Fibroblast of mammary gland (primary cell): Measurements from ENCODE around the gene CALML3.
"Not testable (repeated sequence)": the region's sequence is repeated elsewhere in the genome, so short reads cannot be mapped to it uniquely, and the experiment has no call there.

Experiments used
- DNase-seq: peaks from one replicate; pipeline ENCODE4 v3.0.0-alpha.2; 2010; ENCODE audit warnings: low read depth
- H3K4me3 ChIP-seq: 2 replicates; pipeline ENCODE4 v1.5.1; 2011; ENCODE audit warnings: low read depth, mild to moderate bottlenecking, low read length, moderate library complexity; ENCODE audit not compliant: control insufficient read depth
- CTCF ChIP-seq: conservative IDR thresholded peaks from 2 replicates; pipeline ENCODE4 v1.5.1; 2011; ENCODE audit warnings: low read depth, low read length, inconsistent platforms; ENCODE audit not compliant: control insufficient read depth, insufficient read depth

The CALML3 gene

DNA sequence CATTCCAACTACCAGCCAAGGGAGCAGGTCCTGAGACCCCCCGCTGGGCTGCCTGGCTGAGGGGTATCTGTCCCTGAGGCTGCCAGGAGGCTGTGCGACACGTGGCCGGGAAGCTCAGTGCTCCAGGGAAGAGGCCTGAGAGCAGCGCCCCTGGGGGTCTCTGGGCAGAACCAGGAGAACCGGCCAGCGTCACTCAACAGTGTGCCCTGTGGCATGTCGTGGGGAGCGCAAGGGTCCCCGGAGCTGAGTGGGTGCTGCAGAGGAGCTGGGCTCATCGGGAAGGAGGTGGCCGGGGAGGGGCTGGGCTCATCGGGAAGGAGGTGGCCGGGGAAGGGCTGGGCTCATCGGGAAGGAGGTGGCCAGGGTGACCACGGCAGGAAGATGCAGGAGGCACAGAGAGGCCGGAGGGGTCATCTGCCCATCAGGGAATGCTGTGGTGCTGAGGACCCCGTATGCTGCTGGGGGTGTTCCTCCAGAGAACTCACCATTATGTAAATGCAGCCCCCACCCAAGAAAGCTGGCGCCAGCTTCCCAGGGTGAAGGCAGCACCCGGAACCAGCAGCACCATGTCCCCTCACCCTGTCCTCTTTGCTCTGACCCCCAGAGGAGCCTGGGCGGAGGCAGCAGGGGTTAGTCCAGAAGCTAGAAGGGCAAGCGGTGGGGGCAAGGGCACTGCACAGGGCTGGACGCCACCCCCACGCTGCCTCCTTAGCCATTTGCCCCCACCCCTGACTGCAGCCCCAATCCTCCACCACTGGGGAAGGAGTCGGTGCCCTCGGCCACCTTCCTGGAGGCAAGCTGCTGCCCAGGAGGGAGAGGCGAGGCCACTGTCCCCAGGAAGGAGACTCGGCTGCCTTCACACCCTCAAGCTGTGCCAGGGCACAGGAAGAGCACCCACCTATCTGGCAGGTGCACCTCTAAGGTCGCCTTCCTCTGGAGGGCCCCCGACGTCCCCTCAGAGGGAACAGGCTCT, 33.3 kb downstream of the CALML3 start:
- H3K4me3 ChIP-seq, result no peak overlapping the region
- TF ChIP-seq CTCF, result no peak

GRCh38 chr10:5559022-5559421, 34.3 kb downstream of the CALML3 start:
- H3K4me3 ChIP-seq, DNase-seq: not testable (repeated sequence)

More for the DNA sequence above, 33.3 kb downstream of the CALML3 start:
- DNase-seq, result no peak

- DNase-seq, result peak; percentile 73
- no peak for TF ChIP-seq CTCF
Measured at GRCh38 chr10:5559642-5560141, 34.9 kb downstream of the CALML3 start.

GRCh38 chr10:5560142-5560816, 35.5 kb downstream of the CALML3 start:
- no peak overlapping the region for H3K4me3 ChIP-seq
- no peak for TF ChIP-seq CTCF
- no peak for DNase-seq

More at GRCh38 chr10:5559642-5560141, 34.9 kb downstream of the CALML3 start:
- no peak overlapping the region for H3K4me3 ChIP-seq

DNA sequence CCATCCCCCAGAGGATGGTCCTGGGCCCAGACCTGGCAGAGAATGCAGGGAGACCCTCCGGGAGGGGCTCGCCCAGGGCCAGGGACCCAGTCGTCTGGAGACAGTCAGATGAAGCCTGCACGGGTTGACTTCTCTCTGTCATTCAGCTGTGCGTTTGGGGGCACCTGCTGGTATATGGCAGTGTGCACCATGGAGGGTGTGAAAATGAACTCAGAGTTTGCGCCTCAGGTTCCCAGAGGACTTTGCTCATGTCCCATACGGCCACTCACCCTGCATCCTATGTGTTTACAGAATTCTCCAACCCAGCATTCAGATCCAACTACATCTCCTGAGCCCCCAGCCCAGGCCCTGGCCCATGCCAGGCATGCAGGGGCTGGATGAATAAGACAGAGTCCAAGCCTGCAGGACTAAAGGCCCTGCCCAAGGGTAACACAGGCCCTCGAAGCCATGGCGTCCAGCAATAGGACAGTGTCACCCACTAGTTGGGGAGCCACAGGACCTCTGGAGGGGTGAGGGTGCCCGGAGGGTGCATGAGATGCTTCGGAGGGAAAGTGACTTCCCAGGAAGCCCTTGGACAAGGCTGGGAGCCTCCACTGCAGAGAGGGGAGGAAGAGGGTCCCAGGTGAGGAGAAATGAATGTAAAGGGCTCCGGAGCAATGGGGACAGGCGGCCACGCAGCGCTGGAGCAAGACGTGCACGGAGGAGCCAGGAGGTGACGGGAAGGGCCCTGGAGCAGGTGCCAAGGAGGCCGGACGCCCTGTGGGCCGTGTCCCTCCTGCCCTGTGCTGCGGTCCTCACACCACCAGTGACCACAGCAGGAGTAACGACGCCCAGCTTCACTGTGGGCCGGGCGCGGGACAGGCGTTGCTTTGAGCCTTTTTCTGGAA, 36.3 kb downstream of the CALML3 start:
- no peak for DNase-seq
- no peak for TF ChIP-seq CTCF
- H3K4me3 ChIP-seq, result no peak overlapping the region

DNA sequence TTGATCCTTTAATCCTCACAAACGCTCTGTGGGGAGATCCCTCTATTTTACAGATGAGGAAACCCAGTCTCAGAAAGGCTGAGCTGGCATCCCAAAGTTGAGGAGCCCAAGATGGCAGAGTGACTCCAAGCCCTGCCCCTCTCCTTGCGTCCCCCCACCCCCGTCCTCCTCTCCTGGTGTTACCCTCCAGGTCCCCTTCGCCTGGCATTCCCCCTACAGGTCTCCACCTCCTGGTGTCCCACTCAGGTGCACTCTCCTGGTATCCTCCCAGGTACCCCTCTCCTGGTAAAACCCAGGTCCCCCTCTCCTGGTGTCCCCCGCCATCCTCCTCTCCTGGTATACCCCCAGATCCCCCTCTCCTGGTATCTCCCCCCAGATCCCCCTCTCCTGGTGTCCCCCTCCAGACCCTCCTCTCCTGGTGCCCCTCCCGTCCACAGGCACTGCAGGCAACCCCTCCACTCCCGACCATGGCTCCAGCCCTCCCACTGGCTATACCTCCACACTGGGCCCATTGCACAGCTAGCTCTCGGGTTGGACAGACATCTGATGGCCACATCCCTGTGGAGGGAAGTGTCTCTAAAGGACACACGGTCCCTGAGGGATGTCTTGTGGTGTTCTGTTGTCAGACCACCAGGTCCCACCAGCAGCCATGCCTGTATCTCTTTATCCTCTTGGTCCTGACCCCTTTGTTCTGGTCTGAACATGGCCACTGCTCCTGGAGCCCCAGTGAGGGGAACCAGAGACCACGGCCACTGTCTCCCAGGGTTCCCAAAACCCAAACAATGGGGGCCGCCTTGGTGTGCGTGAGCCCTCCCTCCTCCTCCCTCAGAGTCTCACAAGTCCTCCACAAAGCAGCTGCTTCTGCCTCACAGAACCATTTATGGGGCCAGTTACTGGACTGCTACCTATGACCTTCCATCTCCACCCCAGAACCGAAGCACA, 37.2 kb downstream of the CALML3 start:
- TF ChIP-seq CTCF, result no peak

More for the DNA sequence above, 37.2 kb downstream of the CALML3 start:
- H3K4me3 ChIP-seq, result no peak overlapping the region
- DNase-seq, result no peak
